IMR-90 (cell line): Measurements from ENCODE around the gene PLPP1. TPM values are rescaled to one million over a fixed set of nuclear protein-coding genes. Genes with fewer than 3 reads are reported as not detected.

Experiments used
- ATAC-seq: fragments of 200-7000 bp; cut with Tn5 transposase; 2 replicates; pipeline ENCODE4 v1.9.1; 2020; ENCODE audit warnings: low read depth, mild to moderate bottlenecking, moderate library complexity
- BruUV-seq: library from RNA; stranded (reverse); fragments of 400-500 nt; replicated peaks from 2 replicates; lab custom pipeline; 2021; lab: Mats Ljungman, UMichigan
- CTCF ChIA-PET: fragments of 300-600 bp; formaldehyde crosslinking; extraction: SDS; loops from one replicate; lab custom pipeline; 2021; ENCODE audit warnings: antibody characterized with exemption; lab: Yijun Ruan, JAX
- POLR2A ChIA-PET: fragments of 300-600 bp; sonication (Branson Sonifier 250); formaldehyde crosslinking; loops from one replicate; lab custom pipeline; 2022; ENCODE audit warnings: antibody characterized with exemption; ENCODE audit not compliant: unreplicated experiment; lab: Charles Lee
- DNase-seq: peaks from one replicate; pipeline ENCODE4 v3.0.0; 2013
- H2AFZ ChIP-seq: replicated peaks from 2 replicates; pipeline ENCODE3; 2013; ENCODE audit warnings: low read length, mild to moderate bottlenecking; ENCODE audit not compliant: poor library complexity
- H2AK5ac ChIP-seq: 2 replicates; pipeline ENCODE4 v1.6.1; 2013; ENCODE audit warnings: low read depth, low read length, inconsistent platforms
- H2AK9ac ChIP-seq: replicated peaks from 2 replicates; pipeline ENCODE3; 2013; ENCODE audit warnings: mild to moderate bottlenecking, low read depth, low read length, moderate library complexity; ENCODE audit not compliant: poor library complexity
- H2BK120ac ChIP-seq: 2 replicates; pipeline ENCODE4 v1.6.1; 2013; ENCODE audit warnings: low read depth, low read length, inconsistent platforms
- H2BK15ac ChIP-seq: 3 replicates; pipeline ENCODE4 v1.6.1; 2013; ENCODE audit warnings: low read depth, low read length, inconsistent platforms
- H2BK20ac ChIP-seq: 2 replicates; pipeline ENCODE4 v1.6.1; 2013; ENCODE audit warnings: low read depth, mild to moderate bottlenecking, inconsistent platforms, low read length, moderate library complexity
- H2BK5ac ChIP-seq: 2 replicates; pipeline ENCODE4 v1.6.1; 2013; ENCODE audit warnings: mild to moderate bottlenecking, low read depth, low read length, inconsistent platforms; ENCODE audit not compliant: poor library complexity, severe bottlenecking
- H3K14ac ChIP-seq: replicated peaks from 2 replicates; pipeline ENCODE4 v1.6.1; 2013; ENCODE audit warnings: low read depth, low read length, inconsistent platforms
- H3K18ac ChIP-seq: 2 replicates; pipeline ENCODE4 v1.6.1; 2013; ENCODE audit warnings: low read depth, low read length, control low read depth
- H3K23ac ChIP-seq: 2 replicates; pipeline ENCODE4 v1.6.1; 2013; ENCODE audit warnings: low read depth, low read length, inconsistent platforms
- H3K27ac ChIP-seq: 2 replicates; pipeline ENCODE4 v1.5.1; 2013; ENCODE audit warnings: mild to moderate bottlenecking, control low read depth, low read length; ENCODE audit not compliant: insufficient read depth
- H3K27me3 ChIP-seq: 2 replicates; pipeline ENCODE4 v1.6.1; 2013; ENCODE audit warnings: low read length; ENCODE audit not compliant: control insufficient read depth, insufficient read depth
- H3K36me3 ChIP-seq: 2 replicates; pipeline ENCODE4 v1.6.1; 2013; ENCODE audit warnings: low read length, mixed read lengths; ENCODE audit not compliant: control insufficient read depth, insufficient read depth
- H3K4ac ChIP-seq: 2 replicates; pipeline ENCODE4 v1.6.1; 2013; ENCODE audit warnings: low read depth, low read length, inconsistent platforms
- H3K4me1 ChIP-seq: 2 replicates; pipeline ENCODE4 v1.6.1; 2013; ENCODE audit warnings: low read length, mixed read lengths; ENCODE audit not compliant: control insufficient read depth, insufficient read depth
- H3K4me2 ChIP-seq: 2 replicates; pipeline ENCODE4 v1.6.1; 2013; ENCODE audit warnings: low read depth, mild to moderate bottlenecking, control low read depth, low read length, moderate library complexity
- H3K4me3 ChIP-seq: 2 replicates; pipeline ENCODE4 v1.5.1; 2013; ENCODE audit warnings: low read depth, mild to moderate bottlenecking, control low read depth, low read length, moderate library complexity; ENCODE audit not compliant: insufficient read depth
- H3K56ac ChIP-seq: 2 replicates; pipeline ENCODE4 v1.6.1; 2013; ENCODE audit warnings: low read length, inconsistent platforms; ENCODE audit not compliant: insufficient read depth; ENCODE audit errors: extremely low read depth
- H3K79me1 ChIP-seq, 2 experiments: 2 replicates each; pipeline ENCODE4 v1.6.1; 2013; ENCODE audit warnings: low read length in 2 of 2, inconsistent platforms in 1 of 2, low read depth in 1 of 2
- H3K9ac ChIP-seq: 2 replicates; pipeline ENCODE4 v1.6.1; 2013; ENCODE audit warnings: low read depth, low read length, control low read depth
- H3K9me1 ChIP-seq: 2 replicates; pipeline ENCODE4 v1.6.1; 2013; ENCODE audit warnings: low read length, inconsistent platforms; ENCODE audit not compliant: insufficient read depth
- H3K9me3 ChIP-seq: 2 replicates; pipeline ENCODE4 v1.6.1; 2013; ENCODE audit warnings: low read length; ENCODE audit not compliant: control insufficient read depth, insufficient read depth
- H4K20me1 ChIP-seq: 2 replicates; pipeline ENCODE4 v1.6.1; 2013; ENCODE audit warnings: low read length, inconsistent platforms; ENCODE audit not compliant: insufficient read depth
- H4K5ac ChIP-seq: 2 replicates; pipeline ENCODE4 v1.6.1; 2013; ENCODE audit warnings: mild to moderate bottlenecking, low read depth, low read length, control low read depth
- H4K8ac ChIP-seq, 2 experiments: 2 replicates each; pipeline ENCODE4 v1.6.1; 2013; ENCODE audit warnings: low read depth in 2 of 2, low read length in 2 of 2, control low read depth in 1 of 2, inconsistent platforms in 1 of 2
- H4K91ac ChIP-seq: 2 replicates; pipeline ENCODE4 v1.6.1; 2013; ENCODE audit warnings: low read depth, low read length, inconsistent platforms; ENCODE audit not compliant: insufficient read depth
- BHLHE40 ChIP-seq: fragments of 150-350 bp; IDR thresholded peaks from 2 replicates; pipeline ENCODE4 v1.6.1; 2016; ENCODE audit warnings: mild to moderate bottlenecking, low read depth, low read length
- CHD1 ChIP-seq: IDR thresholded peaks from 2 replicates; pipeline ENCODE4 v1.6.1; 2012; ENCODE audit warnings: low read depth, low read length, improper control_type of control experiment
- FOS ChIP-seq: fragments of 150-350 bp; IDR thresholded peaks from 2 replicates; pipeline ENCODE4 v1.6.1; 2016; ENCODE audit warnings: low read depth, low read length
- WGBS, 2 experiments: methylation state at CpG; one replicate each; pipeline versions ENCODE4 v1.1.5 to v1.1.7; 2013; ENCODE audit warnings: missing lambda C conversion rate in 2 of 2; ENCODE audit not compliant: insufficient read length in 1 of 2; ENCODE audit errors: extremely low coverage in 2 of 2; 5-methylcytosine and 5-hydroxymethylcytosine counted together
- dilution Hi-C: fragments of 300-500 bp; cut with HindIII; formaldehyde crosslinking; loops from one replicate; pipeline ENCODE4 v1.14.3; 2018; ENCODE audit warnings: low sequenced_read_pairs; ENCODE audit not compliant: unreplicated experiment
- in situ Hi-C: fragments of 300-500 bp; cut with MboI; formaldehyde crosslinking; loops from 3 replicates; pipeline ENCODE4 v1.14.3; 2019; ENCODE audit warnings: low sequenced_read_pairs, inconsistent platforms, mixed read lengths
- intact Hi-C: fragments of 100-400 bp; cut with micrococcal nuclease; formaldehyde crosslinking; loops from 2 replicates; pipeline ENCODE4 v1.10.0; 2022
- polyA plus RNA-seq, 3 experiments: library from polyadenylated mRNA; depleted of rRNA; stranded (reverse); fragments of >200 nt; gene quantifications; 2 replicates each; pipeline ENCODE4 v1.2.3, GENCODE V29; 2012; ENCODE audit warnings: low replicate concordance in 1 of 3
- total RNA-seq: library from RNA; depleted of rRNA; stranded (reverse); fragments of >200 nt; gene quantifications from 2 replicates; pipeline ENCODE4 v1.2.3, GENCODE V29; 2012
- TF ChIP-seq, protein P1 (sequence below): fragments of 150-350 bp; IDR thresholded peaks from 2 replicates; pipeline ENCODE4 v1.6.1; 2016; ENCODE audit warnings: low read depth, mild to moderate bottlenecking, low read length, moderate library complexity, borderline replicate concordance
- TF ChIP-seq, protein P2 (sequence below): conservative IDR thresholded peaks from 2 replicates; pipeline ENCODE4 v1.5.1; 2012; ENCODE audit warnings: mild to moderate bottlenecking, low read depth, low read length, improper control_type of control experiment

PLPP1 gene
- total and polyA plus RNA-seq, 2 of the 4 experiments (the other 2 are of a cell fraction): 19.2 to 21.3 TPM

DNA sequence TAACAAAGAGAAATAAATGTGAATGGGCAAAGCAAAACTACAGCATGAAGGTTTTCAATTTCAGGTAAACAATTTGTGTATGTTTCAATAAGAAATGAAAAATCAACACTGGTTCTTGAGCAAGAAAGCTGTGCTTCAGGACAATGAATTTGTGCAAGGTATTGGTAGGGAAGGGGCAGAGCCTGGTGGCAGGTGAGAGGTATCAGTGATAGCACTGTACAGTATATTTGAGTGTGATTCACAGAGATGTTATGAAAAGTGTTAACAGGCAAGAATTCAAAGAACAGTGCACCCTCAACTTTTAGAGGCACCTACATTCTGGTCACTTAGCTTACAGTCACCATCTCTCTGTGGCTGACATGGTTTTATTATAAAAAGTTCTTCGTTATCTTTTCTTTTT, 25.7 kb downstream of the PLPP1 start:
- dilution Hi-C loops (no loop called here), in situ Hi-C loops (no loop called here), intact Hi-C loops (no loop called here)
- Histone ChIP-seq H4K5ac (no peak overlapping the region), H2AK5ac (no peak overlapping the region), H3K36me3 (no peaks in the 10 kb centered on the region), H3K4ac (no peak overlapping the region), H2AFZ (no peak overlapping the region), H3K4me1 (peaks cover 4% of the 10 kb centered on the region), H4K20me1 (no peaks in the 10 kb centered on the region), H2AK9ac (no peak overlapping the region), H3K14ac (no peak overlapping the region), H3K4me3 (no peak overlapping the region), H3K18ac (no peak overlapping the region), H3K9me1 (0 out of 2 replicates have a peak, but pooled peaks cover 3% of the 10 kb centered on the region), H3K9me3 (no peaks in the 10 kb centered on the region), H2BK15ac (no peak overlapping the region), H4K91ac (no peak overlapping the region), H2BK20ac (no peak overlapping the region), H2BK5ac (no peak overlapping the region), H4K8ac (no peak overlapping the region), H3K4me2 (no peak overlapping the region), H3K27me3 (no peaks in the 10 kb centered on the region), H3K79me1 (peaks cover 10 to 17% of the 10 kb centered on the region in 2 experiments; a peak in 3 of 4 replicates), H2BK120ac (no peak overlapping the region), H3K27ac (no peak overlapping the region), H3K56ac (no peak overlapping the region), H3K9ac (no peak overlapping the region), H3K23ac (no peak overlapping the region)
- POLR2A ChIA-PET: no interaction called here
- ATAC-seq (no peak), DNase-seq (no peak)
- no peak for TF ChIP-seq CHD1
- TF ChIP-seq, protein P1, sequence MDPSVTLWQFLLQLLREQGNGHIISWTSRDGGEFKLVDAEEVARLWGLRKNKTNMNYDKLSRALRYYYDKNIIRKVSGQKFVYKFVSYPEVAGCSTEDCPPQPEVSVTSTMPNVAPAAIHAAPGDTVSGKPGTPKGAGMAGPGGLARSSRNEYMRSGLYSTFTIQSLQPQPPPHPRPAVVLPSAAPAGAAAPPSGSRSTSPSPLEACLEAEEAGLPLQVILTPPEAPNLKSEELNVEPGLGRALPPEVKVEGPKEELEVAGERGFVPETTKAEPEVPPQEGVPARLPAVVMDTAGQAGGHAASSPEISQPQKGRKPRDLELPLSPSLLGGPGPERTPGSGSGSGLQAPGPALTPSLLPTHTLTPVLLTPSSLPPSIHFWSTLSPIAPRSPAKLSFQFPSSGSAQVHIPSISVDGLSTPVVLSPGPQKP: no peak
- TF ChIP-seq, protein P2, sequence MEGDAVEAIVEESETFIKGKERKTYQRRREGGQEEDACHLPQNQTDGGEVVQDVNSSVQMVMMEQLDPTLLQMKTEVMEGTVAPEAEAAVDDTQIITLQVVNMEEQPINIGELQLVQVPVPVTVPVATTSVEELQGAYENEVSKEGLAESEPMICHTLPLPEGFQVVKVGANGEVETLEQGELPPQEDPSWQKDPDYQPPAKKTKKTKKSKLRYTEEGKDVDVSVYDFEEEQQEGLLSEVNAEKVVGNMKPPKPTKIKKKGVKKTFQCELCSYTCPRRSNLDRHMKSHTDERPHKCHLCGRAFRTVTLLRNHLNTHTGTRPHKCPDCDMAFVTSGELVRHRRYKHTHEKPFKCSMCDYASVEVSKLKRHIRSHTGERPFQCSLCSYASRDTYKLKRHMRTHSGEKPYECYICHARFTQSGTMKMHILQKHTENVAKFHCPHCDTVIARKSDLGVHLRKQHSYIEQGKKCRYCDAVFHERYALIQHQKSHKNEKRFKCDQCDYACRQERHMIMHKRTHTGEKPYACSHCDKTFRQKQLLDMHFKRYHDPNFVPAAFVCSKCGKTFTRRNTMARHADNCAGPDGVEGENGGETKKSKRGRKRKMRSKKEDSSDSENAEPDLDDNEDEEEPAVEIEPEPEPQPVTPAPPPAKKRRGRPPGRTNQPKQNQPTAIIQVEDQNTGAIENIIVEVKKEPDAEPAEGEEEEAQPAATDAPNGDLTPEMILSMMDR: no peak
- TF ChIP-seq BHLHE40: no peak
- no peak for TF ChIP-seq FOS
- WGBS, 2 experiments: no CpG with 5 or more reads among the region's 1 CpG
- no TSS peak for BruUV-seq
- CTCF ChIA-PET: interaction anchor here (1.5 kb wide), 1 partner anchor 17 kb away, joined by 3 read pairs; no protein-coding TSS in a partner anchor
